Activated naive CD8-positive, alpha-beta T cell treated with anti-CD3 and anti-CD28 coated beads, Interleukin-2, amount 50 U/mL, for 24 hours (primary cell): ENCODE results near the gene PEX7.
"Not testable (repeated sequence)": the region's sequence is repeated elsewhere in the genome, so short reads cannot be mapped to it uniquely, and the experiment has no call there.

Experiments
- ATAC-seq: fragments of 150-1000 bp; cut with Tn5 transposase; one replicate; pipeline ENCODE4 v1.10.0; 2021
- DNase-seq: peaks from one replicate; pipeline ENCODE4 v3.0.0; 2021
- H3K27ac Mint-ChIP-seq: one replicate; pipeline ENCODE4 v1.8.0; 2021; ENCODE audit warnings: mild to moderate bottlenecking, mixed read lengths
- H3K27me3 Mint-ChIP-seq: one replicate; pipeline ENCODE4 v1.8.0; 2021; ENCODE audit warnings: mixed read lengths
- H3K36me3 Mint-ChIP-seq: one replicate; pipeline ENCODE4 v1.8.0; 2021; ENCODE audit warnings: low read depth, mixed read lengths
- H3K4me1 Mint-ChIP-seq: one replicate; pipeline ENCODE4 v1.8.0; 2021; ENCODE audit warnings: mixed read lengths
- H3K4me3 Mint-ChIP-seq: one replicate; pipeline ENCODE4 v1.8.0; 2021; ENCODE audit warnings: mild to moderate bottlenecking, moderate library complexity, mixed read lengths
- H3K9me3 Mint-ChIP-seq: one replicate; pipeline ENCODE4 v1.8.0; 2021; ENCODE audit warnings: mixed read lengths

The PEX7 gene

DNA sequence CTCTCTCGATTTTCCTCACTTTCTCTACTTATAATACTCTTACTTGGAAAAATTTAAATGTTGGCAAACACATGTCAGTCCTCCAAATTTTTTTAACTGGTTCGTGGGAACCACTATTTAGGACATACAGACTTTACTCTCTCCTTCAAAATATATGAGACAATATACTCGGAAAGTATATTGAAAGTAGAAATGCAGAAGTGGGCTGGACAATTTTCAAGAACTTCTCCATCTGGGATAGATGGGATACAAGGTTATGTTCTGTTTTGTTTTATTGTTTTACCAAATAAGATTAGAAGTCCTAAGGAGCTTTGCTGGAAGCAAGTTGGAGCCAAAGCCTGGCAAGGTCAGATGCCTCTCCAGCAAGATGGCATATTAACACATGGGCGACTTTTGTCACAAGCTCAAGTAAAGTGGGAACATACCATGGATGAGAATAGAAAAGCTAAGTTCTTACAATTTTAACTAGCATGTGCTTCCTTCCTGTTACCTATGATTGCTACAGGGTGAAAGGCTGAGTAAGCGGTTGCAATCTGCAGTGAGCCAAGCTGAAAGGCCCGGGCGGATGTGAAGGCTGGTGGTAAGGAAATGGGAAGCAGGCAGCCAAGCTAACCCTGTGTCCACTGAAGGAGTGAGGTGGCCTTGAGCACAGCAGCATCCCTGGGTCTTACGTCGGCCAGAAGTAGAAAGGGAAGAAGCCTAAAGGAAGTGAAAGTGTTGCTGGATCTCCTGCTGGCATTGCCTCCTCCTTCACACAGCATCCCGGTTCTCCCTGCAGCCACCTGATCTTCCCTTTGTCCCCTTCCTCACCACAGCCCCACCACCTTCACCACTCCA lies 37.3 kb upstream of the PEX7 start:
- Mint-ChIP-seq H3K36me3 (peaks cover 6% of the 10 kb centered on the region), H3K4me1 (peaks cover 81% of the 10 kb centered on the region), H3K27ac (peak overlapping the region; percentile 73), H3K4me3 (peak overlapping the region; percentile 66), H3K9me3 (no peaks in the 10 kb centered on the region), H3K27me3 (no peaks in the 10 kb centered on the region)
- peak; percentile 36 for DNase-seq
- ATAC-seq = peak; percentile 35

GRCh38 chr6:136786658-136787057 lies 35.7 kb upstream of the PEX7 start:
- ATAC-seq = no peak
- H3K27me3 Mint-ChIP-seq = no peaks in the 10 kb centered on the region
- no peak overlapping the region for H3K4me3 Mint-ChIP-seq
- DNase-seq = no peak
- no peak overlapping the region for H3K27ac Mint-ChIP-seq
- H3K9me3 Mint-ChIP-seq = no peaks in the 10 kb centered on the region
- peaks cover 6% of the 10 kb centered on the region for H3K36me3 Mint-ChIP-seq
- H3K4me1 Mint-ChIP-seq = peaks cover 92% of the 10 kb centered on the region

DNA sequence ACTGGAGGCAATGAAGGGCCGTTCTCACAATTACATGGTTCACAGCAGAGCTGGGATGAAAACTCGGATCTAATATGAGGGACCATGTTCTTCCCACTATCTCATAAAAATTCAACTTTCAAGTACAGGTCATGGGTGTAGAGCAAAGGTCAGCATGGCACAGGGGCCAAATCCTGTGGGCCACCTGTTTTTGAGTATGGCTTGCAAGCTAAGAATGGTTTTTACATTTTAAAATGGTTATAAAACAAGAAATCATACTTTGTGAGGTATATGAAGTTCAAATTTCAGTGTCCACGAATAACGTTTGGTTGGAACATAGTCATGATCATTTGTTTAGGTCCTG lies 34.7 kb upstream of the PEX7 start:
- Mint-ChIP-seq H3K4me3 (peak overlapping the region; percentile 58), H3K36me3 (peaks cover 6% of the 10 kb centered on the region), H3K9me3 (no peaks in the 10 kb centered on the region), H3K27ac (peak overlapping the region; percentile 80), H3K4me1 (peaks cover 83% of the 10 kb centered on the region), H3K27me3 (no peaks in the 10 kb centered on the region)
- ATAC-seq (no peak), DNase-seq (no peak)

GRCh38 chr6:136788069-136788902 lies 34.1 kb upstream of the PEX7 start:
- Mint-ChIP-seq H3K4me1 (peaks cover 80% of the 10 kb centered on the region), H3K9me3 (no peaks in the 10 kb centered on the region), H3K4me3 (peak overlapping the region; percentile 58), H3K27me3 (no peaks in the 10 kb centered on the region), H3K27ac (peak overlapping the region; percentile 80), H3K36me3 (peaks cover 6% of the 10 kb centered on the region)
- no peak for DNase-seq
- ATAC-seq = no peak

DNA sequence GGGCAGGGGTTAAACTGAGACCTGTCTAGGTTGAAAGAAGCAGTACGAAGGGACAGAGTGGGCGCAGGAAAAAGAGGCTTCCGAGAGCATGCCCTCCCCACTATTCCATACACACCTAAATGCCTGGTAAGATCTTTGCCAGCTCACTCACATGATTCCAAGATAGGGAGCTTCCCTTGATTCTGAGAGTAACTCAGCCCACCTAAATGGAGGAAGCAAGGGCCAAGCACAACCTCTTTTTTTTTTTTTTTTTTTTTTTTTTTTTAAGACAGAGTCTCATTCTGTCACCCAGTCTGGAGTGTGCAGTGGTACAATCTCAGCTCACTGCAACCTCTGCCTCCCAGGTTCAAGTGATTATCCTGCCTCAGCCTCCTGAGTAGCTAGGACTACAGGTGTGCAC lies 33.0 kb upstream of the PEX7 start:
- H3K9me3 Mint-ChIP-seq, H3K36me3 Mint-ChIP-seq, H3K27me3 Mint-ChIP-seq, H3K27ac Mint-ChIP-seq, ATAC-seq, H3K4me3 Mint-ChIP-seq, DNase-seq: not testable (repeated sequence)
- peaks cover 72% of the 10 kb centered on the region for H3K4me1 Mint-ChIP-seq

DNA sequence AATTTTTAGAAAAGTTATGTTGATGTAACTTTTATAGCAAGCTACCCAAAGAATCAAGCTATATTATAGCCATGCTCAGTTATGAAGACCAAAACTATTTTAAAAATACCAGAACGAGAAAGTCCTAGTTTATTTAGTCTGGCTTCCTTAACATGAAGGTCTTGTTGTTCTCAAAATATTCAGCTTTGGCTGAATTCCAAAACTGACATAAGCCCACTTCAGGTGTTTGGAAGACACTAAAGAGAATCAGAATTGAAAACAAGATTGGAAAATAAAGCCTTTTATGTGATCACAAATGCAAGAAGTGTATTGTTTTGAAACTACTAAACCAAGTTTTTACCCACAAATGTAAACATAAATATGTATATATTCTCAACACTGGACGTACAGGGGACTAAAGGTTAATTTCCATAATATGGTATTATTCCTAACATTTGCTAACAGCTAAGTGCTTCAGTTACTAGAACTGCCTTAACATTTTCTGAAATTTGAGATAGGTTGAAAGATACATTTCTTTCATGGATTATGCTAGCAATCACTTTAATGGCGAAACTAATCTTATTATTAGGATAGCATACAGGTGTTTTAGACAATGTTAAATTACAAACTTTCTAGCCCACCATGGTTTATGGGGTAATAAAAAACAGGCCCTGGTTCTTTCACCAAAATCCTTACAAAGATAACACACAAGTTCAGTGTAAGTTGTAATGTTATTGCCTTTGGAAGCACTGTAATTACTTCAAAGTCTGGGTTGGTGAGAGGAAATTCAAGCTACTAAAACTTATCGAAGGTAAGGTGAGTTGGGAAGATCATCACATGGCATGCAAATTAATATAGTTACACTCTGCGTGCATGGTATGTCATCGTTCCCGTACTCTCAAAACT lies 31.7 kb upstream of the PEX7 start:
- Mint-ChIP-seq H3K4me3 (peak overlapping the region; percentile 83), H3K4me1 (peaks cover 60% of the 10 kb centered on the region), H3K36me3 (peaks cover 3% of the 10 kb centered on the region), H3K27ac (peak overlapping the region; percentile 67), H3K27me3 (no peaks in the 10 kb centered on the region), H3K9me3 (no peaks in the 10 kb centered on the region)
- ATAC-seq (no peak), DNase-seq (no peak)

DNA sequence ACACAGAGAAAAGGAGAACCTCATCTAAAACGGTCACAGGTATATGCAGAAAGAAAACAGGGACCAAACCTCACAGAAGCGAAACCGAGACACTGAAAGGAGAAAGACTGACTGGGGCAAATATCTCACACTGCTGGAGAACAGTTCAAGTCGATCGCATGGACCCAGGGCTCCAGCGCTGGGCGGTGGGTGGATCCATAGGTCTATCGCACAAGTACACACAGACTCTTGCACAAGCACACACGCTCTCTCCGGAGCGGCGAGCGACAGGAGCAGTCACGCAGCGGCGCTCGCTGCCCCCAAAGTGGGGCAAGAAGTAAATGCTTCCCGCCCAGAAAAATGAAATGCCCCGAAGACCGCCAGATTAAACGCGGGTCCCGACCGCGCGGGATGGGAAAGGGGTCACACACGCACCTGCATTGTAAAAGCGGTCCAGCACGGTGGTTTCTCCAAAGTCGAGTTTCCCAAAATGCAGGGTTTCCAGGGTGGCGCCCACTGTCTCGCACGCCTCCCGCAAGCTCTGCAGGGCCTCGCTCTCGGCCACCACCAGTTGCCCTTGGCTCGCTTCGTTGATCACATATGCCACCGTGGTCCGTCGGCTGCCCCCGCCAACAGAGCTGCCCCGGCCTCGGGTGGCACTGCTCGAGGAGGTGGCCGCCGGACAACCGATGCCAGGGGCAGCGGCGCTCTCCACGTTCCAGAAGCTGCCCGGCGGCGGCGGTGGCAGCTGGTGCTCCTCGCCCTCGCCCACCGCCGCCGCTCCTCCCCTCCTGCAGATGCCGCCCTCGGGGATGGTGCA lies 30.9 kb upstream of the PEX7 start:
- Mint-ChIP-seq H3K9me3 (no peaks in the 10 kb centered on the region), H3K4me1 (peaks cover 52% of the 10 kb centered on the region), H3K36me3 (peaks cover 3% of the 10 kb centered on the region), H3K27ac (peak overlapping the region; percentile 67), H3K27me3 (no peaks in the 10 kb centered on the region), H3K4me3 (peak overlapping the region; percentile 83)
- ATAC-seq (peak; percentile 12), DNase-seq (peak; percentile 47)

DNA sequence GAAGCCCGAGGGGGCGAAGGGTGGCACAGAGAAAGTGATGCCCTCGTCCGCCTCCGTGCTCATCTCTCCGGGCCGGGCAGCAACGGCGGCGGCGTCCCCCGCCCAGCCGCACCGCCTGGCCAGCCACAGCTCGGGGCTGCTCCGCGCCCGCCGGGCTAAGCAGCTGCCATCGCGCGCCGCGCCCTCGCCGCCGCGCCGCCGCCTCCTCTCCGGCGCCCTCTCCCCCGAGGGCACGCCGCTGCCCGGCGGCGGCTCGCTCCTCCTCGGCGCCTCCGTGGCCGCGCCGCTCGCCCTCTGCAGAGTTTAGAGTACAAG lies 30.3 kb upstream of the PEX7 start:
- Mint-ChIP-seq H3K27ac (no peak overlapping the region), H3K4me3 (peak overlapping the region; percentile 88), H3K27me3 (no peaks in the 10 kb centered on the region), H3K36me3 (peaks cover 3% of the 10 kb centered on the region), H3K9me3 (no peaks in the 10 kb centered on the region), H3K4me1 (peaks cover 48% of the 10 kb centered on the region)
- DNase-seq = no peak
- ATAC-seq = peak; percentile 2

DNA sequence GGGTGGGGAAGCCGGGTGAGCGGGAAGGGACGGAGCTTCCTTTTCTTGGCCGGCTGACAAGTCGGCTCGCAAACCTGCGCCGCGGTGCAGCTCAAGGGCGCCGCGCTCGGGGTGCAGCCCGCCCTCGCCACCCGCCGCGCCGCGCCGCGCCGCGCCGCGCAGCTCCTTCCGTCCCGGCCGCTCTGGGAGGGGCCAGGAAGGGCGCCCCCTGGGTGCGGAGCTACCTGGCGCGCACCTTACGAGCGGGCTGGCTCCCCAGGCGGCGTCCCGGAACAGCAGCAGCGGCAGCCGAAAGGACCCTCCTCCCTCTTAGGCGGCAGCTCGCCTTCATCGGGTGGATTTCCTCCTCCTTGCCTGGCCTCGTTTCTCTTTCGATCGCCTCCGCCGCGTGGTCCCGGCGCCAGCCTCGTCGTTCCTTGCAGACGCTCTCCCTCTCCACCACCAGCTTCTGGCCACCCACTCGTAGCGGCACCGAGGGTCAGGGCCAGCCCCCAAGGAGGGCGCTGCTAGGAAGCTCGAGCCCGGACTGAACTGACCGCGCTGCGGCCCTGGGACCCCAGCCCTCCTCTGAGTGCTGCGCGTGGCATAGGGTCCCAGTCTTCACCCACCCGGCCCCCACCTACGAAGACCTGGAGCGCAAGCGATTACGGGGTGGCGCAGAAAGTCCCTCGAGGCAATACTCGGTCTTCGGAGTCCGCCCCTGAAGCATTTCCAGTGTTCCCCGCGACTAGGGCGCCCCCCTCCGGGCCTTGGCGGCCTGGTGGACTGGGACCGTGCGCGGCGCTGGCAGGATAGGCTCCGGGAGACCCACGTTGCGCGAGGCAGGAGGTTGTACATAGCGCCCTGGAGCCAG lies 29.8 kb upstream of the PEX7 start, which contains the start of gene MAP3K5:
MAP3K5 (minus strand) TSS at position 68 of the 853 bp plus-strand sequence. CDS start 320 bp downstream, outside the sequence.
- ATAC-seq (peak; percentile 81), DNase-seq (peak; percentile 94)
- Mint-ChIP-seq H3K27ac (peak within 1 kb of the TSS; percentile 90), H3K4me1 (peaks cover 42% of the 10 kb centered on the region), H3K9me3 (no peaks in the 10 kb centered on the region), H3K27me3 (no peaks in the 10 kb centered on the region), H3K4me3 (peak within 1 kb of the TSS; percentile 88), H3K36me3 (peaks cover 3% of the 10 kb centered on the region)

GRCh38 chr6:136793363-136793762 lies 29.0 kb upstream of the PEX7 start:
- no peak for ATAC-seq
- H3K4me3 Mint-ChIP-seq = peak overlapping the region; percentile 88
- H3K9me3 Mint-ChIP-seq = no peaks in the 10 kb centered on the region
- peaks cover 3% of the 10 kb centered on the region for H3K36me3 Mint-ChIP-seq
- no peaks in the 10 kb centered on the region for H3K27me3 Mint-ChIP-seq
- no peak for DNase-seq
- peaks cover 35% of the 10 kb centered on the region for H3K4me1 Mint-ChIP-seq
- peak overlapping the region; percentile 90 for H3K27ac Mint-ChIP-seq

DNA sequence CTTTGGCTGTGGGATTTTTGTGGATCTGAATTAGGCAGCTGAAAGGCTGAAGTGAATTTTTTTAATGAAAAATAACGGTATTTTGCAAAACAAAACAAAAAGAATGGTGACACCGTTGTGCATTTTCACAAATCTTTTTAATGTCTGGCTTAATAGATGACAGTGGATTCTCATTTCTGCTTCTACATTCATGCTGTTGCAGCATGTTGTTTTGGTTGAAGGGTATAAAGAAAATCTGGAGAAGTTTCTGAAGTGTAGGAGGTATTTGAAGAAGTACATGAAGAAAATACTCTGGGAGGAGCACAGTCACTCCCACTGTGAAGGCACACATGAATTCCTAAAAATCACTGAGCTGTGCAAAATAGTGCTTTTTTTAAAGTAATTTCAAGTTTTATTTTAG lies 27.0 kb upstream of the PEX7 start:
- no peaks in the 10 kb centered on the region for H3K36me3 Mint-ChIP-seq
- no peak overlapping the region for H3K4me3 Mint-ChIP-seq
- ATAC-seq = no peak
- H3K27ac Mint-ChIP-seq = no peak overlapping the region
- no peak for DNase-seq
- H3K9me3 Mint-ChIP-seq = no peaks in the 10 kb centered on the region
- peaks cover 17% of the 10 kb centered on the region for H3K4me1 Mint-ChIP-seq
- H3K27me3 Mint-ChIP-seq = no peaks in the 10 kb centered on the region

DNA sequence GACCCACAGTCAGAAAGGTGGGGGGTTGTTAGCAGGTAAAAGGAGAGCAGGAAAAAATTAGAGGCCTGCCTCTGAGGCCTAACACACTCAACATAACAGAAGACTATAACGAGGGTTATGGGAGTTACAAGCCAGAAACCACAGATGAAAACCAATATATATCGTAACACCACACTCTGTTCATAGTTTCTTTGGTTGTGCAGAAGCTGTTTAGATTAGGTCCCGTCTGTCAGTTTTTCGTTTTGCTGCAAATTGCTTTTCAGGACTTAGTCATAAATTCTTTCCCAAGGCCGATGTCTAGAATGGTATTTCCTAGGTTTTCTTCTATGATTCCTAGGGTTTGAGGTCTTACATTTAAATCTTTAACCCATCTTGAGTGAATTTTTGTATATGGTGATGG lies 26.4 kb upstream of the PEX7 start:
- Mint-ChIP-seq H3K27me3 (no peaks in the 10 kb centered on the region), H3K9me3 (no peaks in the 10 kb centered on the region), H3K4me1 (peaks cover 11% of the 10 kb centered on the region), H3K36me3 (no peaks in the 10 kb centered on the region), H3K4me3 (no peak overlapping the region), H3K27ac (no peak overlapping the region)
- DNase-seq (no peak), ATAC-seq (no peak)

GRCh38 chr6:136798044-136798443 lies 24.3 kb upstream of the PEX7 start:
- no peaks in the 10 kb centered on the region for H3K27me3 Mint-ChIP-seq
- H3K9me3 Mint-ChIP-seq = no peaks in the 10 kb centered on the region
- H3K27ac Mint-ChIP-seq = no peak overlapping the region
- peaks cover 6% of the 10 kb centered on the region for H3K4me1 Mint-ChIP-seq
- no peak overlapping the region for H3K4me3 Mint-ChIP-seq
- ATAC-seq = no peak
- DNase-seq = no peak
- no peaks in the 10 kb centered on the region for H3K36me3 Mint-ChIP-seq
